Adrenal gland (tissue), 12 donors: Measurements from ENCODE around the gene EPS8L2. TPM values are rescaled to one million over a fixed set of nuclear protein-coding genes. Genes with fewer than 3 reads are reported as not detected.

Experiments used
- DNase-seq, 7 donors: peaks; one replicate each; pipeline ENCODE4 v3.0.0-alpha.2; 2019 to 2020
- H3K27ac ChIP-seq, 5 donors: fragments of 200-600 bp; sonication (generic) in 4 of 5; 1 replicate in 3 of 5; 2 replicates in 2 of 5; pipeline versions ENCODE4 v1.5.1 to v1.8.0; 2016 to 2020; ENCODE audit warnings: mild to moderate bottlenecking in 1 of 5
- H3K27me3 ChIP-seq: fragments of 200-600 bp; 2 replicates; pipeline ENCODE4 v1.8.0; 2021
- H3K36me3 ChIP-seq, 2 donors: fragments of 200-600 bp; replicated peaks in 1 of 2; 1 replicate in 1 of 2; 2 replicates in 1 of 2; pipeline versions ENCODE4 v1.5.1 to v1.8.0; 2018 to 2022
- H3K4me1 ChIP-seq, 2 donors: fragments of 200-600 bp; replicated peaks in 1 of 2; 1 replicate in 1 of 2; 2 replicates in 1 of 2; pipeline versions ENCODE4 v1.5.1 to v1.8.0; 2018 to 2021
- H3K4me3 ChIP-seq, 4 donors: fragments of 200-600 bp; sonication (generic) in 3 of 4; one replicate each; pipeline ENCODE4 v1.5.1; 2016 to 2018
- H3K9me3 ChIP-seq, 3 donors: fragments of 200-600 bp; sonication (generic) in 1 of 3; replicated peaks in 1 of 3; 1 replicate in 2 of 3; 2 replicates in 1 of 3; pipeline versions ENCODE4 v1.5.1 to v1.8.0; 2016 to 2021
- POLR2A ChIP-seq, 2 donors: fragments of 450-650 bp; IDR thresholded peaks; one replicate each; pipeline ENCODE4 v1.6.1; 2017; ENCODE audit warnings: antibody characterized with exemption in 2 of 2, mild to moderate bottlenecking in 2 of 2, moderate library complexity in 1 of 2
- WGBS, 4 donors: extraction: QIAGEN DNeasy Blood & Tissue Kit in 2 of 4; methylation state at CpG; one replicate each; pipeline versions ENCODE4 v1.1.5 to v1.1.7; 2013 to 2017; 5-methylcytosine and 5-hydroxymethylcytosine counted together
- intact Hi-C, 2 donors: fragments of 100-400 bp; cut with DNase I; formaldehyde crosslinking; loops; one replicate each; pipeline versions ENCODE4 v1.14.1 to v1.15.0; 2022 to 2023
- polyA plus RNA-seq, 3 donors: library from polyadenylated mRNA; stranded (reverse); fragments of 200-250 nt in 2 of 3; fragments of 350-450 nt in 1 of 3; fragmentation: Illumina TruSeq in 1 of 3; extraction: RNeasy Lipid Tissue Mini Kit (QIAGEN cat#74804) in 1 of 3; gene quantifications; one replicate each; pipeline ENCODE4 v1.2.3, GENCODE V29; 2013 to 2014
- total RNA-seq, 9 donors: library from RNA; depleted of rRNA in 4 of 9; stranded (reverse); fragments of >200 nt in 4 of 9; fragments of 120-200 nt in 1 of 9; fragmentation: NEBNext Ultra II Directional in 1 of 9; extraction: Animal tissue kit (Norgen Biotek cat#: 25700) in 1 of 9; gene quantifications; one replicate each; pipeline versions ENCODE4 v1.1.0 to v1.2.4, GENCODE V29; 2013 to 2023
- TF ChIP-seq, protein P1 (sequence below), 6 experiments: fragments of 450-650 bp in 4 of 6; fragments of 200-600 bp in 2 of 6; sonication (generic) in 1 of 6; IDR thresholded peaks; 1 replicate in 5 of 6; 2 replicates in 1 of 6; pipeline versions ENCODE4 v1.5.1 to v1.8.0; 2016 to 2021; ENCODE audit warnings: antibody characterized with exemption in 6 of 6, mild to moderate bottlenecking in 2 of 6, moderate library complexity in 1 of 6
- donor health status: healthy with polysubstance abuse.
- donor health status: Bipolar disorder and iron deficiency.
- donor health status: DM: yes; HTN: yes; CAD: no.
- donor health status: DM: no; HTN: no; CAD: no.
- donor health status: DM: no; HTN: no; CAD: no.
- donor health status: DM: yes; HTN: yes; CAD: no.

The EPS8L2 gene
- total and polyA plus RNA-seq, 12 donors, result 2.7 to 57.7 (median 33.0) TPM

DNA sequence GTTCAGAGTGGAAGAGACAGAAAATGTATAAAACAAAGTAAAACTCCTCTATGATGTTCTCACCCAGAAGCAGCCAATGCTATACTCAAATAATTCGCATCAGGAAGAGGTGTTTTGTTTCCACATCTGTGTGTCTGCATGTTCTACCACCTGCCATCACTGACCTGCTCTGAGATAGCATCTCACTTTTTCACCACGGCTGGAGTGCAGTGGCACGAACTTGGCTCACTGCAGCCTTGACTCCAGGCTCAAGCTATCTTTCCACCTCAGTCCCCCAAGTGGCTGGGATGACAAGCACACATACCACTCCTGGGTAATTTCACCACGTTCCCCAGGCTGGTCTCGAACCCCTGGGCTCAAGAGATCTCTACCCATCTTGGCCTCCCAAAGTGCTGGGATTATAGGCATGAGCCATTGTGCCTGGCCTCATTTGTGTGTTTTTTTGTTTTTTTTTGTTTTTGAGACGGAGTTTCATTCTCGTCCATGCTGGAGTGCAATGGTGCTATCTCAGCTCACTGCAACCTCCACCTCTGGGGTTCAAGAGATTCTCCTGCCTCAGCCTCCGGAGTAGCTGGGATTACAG lies 55.6 kb downstream of the EPS8L2 start:
- no peaks in the 10 kb centered on the region for H3K4me1 ChIP-seq
- peaks cover 0 to 81% of the 10 kb centered on the region in 2 donors for H3K36me3 ChIP-seq
- no peak overlapping the region for H3K27ac ChIP-seq
- no peaks in the 10 kb centered on the region for H3K9me3 ChIP-seq
- TF ChIP-seq, protein P1, sequence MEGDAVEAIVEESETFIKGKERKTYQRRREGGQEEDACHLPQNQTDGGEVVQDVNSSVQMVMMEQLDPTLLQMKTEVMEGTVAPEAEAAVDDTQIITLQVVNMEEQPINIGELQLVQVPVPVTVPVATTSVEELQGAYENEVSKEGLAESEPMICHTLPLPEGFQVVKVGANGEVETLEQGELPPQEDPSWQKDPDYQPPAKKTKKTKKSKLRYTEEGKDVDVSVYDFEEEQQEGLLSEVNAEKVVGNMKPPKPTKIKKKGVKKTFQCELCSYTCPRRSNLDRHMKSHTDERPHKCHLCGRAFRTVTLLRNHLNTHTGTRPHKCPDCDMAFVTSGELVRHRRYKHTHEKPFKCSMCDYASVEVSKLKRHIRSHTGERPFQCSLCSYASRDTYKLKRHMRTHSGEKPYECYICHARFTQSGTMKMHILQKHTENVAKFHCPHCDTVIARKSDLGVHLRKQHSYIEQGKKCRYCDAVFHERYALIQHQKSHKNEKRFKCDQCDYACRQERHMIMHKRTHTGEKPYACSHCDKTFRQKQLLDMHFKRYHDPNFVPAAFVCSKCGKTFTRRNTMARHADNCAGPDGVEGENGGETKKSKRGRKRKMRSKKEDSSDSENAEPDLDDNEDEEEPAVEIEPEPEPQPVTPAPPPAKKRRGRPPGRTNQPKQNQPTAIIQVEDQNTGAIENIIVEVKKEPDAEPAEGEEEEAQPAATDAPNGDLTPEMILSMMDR (IDR thresholded peaks at IDR 0.05), result no peak
- no peak for TF ChIP-seq POLR2A (IDR thresholded peaks at IDR 0.05)
- no peaks in the 10 kb centered on the region for H3K27me3 ChIP-seq
- intact Hi-C loops, result no loop called here
- no peak overlapping the region for H3K4me3 ChIP-seq
- 86 to 90% (median 87%) methylated on average over 8 of the region's 8 CpGs for WGBS, 4 donors
- no peak for DNase-seq

DNA sequence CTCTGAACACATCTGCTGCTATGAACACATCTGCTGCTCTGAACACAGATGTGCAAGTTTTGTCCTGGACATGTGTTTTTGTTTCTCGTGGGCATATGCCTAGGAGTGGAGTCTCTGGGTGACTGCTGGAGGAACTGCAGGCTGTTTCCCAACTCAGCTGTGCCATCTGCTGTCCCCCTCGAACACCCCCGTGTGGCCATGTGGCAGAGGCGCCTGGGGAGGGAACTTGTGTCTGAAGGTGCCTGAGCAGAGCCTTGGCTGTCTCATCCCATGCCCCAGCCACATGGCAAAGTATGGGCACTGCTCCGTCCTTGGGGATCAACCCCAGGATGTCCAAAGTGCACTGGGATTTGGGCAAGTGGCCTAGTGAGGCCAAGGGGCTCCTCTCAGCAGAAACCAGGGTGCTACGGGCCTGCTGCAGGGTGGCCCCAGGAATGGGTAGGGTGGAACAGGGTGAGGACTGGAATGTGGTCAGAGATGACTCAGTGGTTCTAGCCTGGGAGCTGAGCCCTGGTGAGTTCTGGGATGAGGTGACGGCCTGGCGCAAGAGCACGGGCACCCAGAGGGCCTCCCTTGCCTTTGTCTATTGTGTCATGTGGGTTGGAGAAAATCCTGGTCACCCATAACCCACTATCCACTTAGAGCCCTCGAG lies 56.5 kb downstream of the EPS8L2 start:
- TF ChIP-seq, protein P1 (IDR thresholded peaks at IDR 0.05), result peak in 4 of 6 experiments; percentile 23 to 52 (median 34)
- TF ChIP-seq POLR2A (IDR thresholded peaks at IDR 0.05), result no peak
- no peaks in the 10 kb centered on the region for H3K9me3 ChIP-seq
- peak overlapping the region in 4 of 5 donors; percentile 23 to 59 (median 47) for H3K27ac ChIP-seq
- DNase-seq, result peak; percentile 40 to 85 (median 76)
- H3K27me3 ChIP-seq, result no peaks in the 10 kb centered on the region
- no peak overlapping the region for H3K4me3 ChIP-seq
- 25 to 48% (median 45%) methylated on average over 2 to 10 of the region's 10 CpGs for WGBS, 4 donors
- no peaks in the 10 kb centered on the region for H3K4me1 ChIP-seq
- intact Hi-C loops, result no loop called here
- peaks cover 0 to 82% of the 10 kb centered on the region in 2 donors for H3K36me3 ChIP-seq

DNA sequence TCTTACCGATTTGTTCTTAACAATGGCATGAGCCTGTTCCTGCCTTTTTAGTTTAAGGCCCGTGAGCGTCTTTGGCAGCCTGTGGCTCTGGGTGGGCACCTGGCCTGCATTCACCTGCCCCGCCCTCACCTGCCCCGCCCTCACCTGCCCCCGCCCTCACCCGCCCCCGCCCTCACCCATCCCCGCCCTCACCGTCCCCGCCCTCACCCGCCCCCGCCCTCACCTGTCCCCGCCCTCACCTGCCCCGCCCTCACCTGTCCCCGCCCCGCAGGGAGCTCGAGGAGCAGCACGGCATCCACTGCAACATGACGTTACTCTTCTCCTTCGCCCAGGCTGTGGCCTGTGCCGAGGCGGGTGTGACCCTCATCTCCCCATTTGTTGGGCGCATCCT lies 57.0 kb downstream of the EPS8L2 start:
- peaks cover 0 to 80% of the 10 kb centered on the region in 2 donors for H3K36me3 ChIP-seq
- intact Hi-C loops, result no loop called here
- TF ChIP-seq, protein P1 (IDR thresholded peaks at IDR 0.05), result no peak
- no peak for TF ChIP-seq POLR2A (IDR thresholded peaks at IDR 0.05)
- WGBS, 4 donors, result 58 to 66% (median 65%) methylated on average over 6 to 24 of the region's 24 CpGs
- no peaks in the 10 kb centered on the region for H3K4me1 ChIP-seq
- no peak overlapping the region for H3K4me3 ChIP-seq
- no peak for DNase-seq
- H3K27me3 ChIP-seq, result no peaks in the 10 kb centered on the region
- no peaks in the 10 kb centered on the region for H3K9me3 ChIP-seq
- peak overlapping the region in 3 of 5 donors; percentile 23 to 59 (median 39) for H3K27ac ChIP-seq

DNA sequence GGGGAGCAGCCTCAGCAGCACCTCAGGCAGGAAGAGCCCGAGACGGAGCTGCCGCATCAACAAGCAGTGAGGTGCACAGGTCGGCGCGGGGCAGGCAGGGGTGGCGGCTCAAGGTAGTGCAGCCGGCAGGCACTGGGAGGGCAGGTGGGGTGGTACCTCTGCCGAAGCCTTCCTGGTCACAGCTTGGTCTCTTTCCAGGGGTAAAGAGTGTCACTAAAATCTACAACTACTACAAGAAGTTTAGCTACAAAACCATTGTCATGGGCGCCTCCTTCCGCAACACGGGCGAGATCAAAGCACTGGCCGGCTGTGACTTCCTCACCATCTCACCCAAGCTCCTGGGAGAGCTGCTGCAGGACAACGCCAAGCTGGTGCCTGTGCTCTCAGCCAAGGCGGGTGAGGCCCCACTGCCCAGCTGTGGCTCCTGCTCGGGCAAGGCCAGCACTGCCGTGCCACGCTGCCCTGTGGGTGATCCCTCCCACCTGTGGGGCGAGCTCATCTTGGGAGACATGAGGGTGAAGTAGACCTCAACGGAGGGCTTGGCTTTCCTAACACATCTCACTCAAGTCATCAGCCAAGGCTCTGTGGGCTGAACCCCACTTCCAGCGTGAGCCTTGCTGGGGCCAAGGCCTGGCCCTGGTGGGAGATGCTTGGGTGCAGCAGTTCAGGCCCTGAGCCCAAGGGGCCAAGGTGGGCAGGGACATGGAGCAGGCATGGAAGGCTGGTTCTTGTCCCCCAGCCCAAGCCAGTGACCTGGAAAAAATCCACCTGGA lies 57.7 kb downstream of the EPS8L2 start:
- no peak for TF ChIP-seq POLR2A (IDR thresholded peaks at IDR 0.05)
- TF ChIP-seq, protein P1 (IDR thresholded peaks at IDR 0.05), result no peak
- H3K4me3 ChIP-seq, result no peak overlapping the region
- peak in 1 of 7 donors; percentile 22 for DNase-seq
- H3K27ac ChIP-seq, result peak overlapping the region in 1 of 5 donors; percentile 59
- intact Hi-C loops, result no loop called here
- peaks cover 0 to 79% of the 10 kb centered on the region in 2 donors for H3K36me3 ChIP-seq
- no peaks in the 10 kb centered on the region for H3K27me3 ChIP-seq
- WGBS, 4 donors, result 89 to 90% (median 89%) methylated on average over 12 to 22 of the region's 22 CpGs
- no peaks in the 10 kb centered on the region for H3K4me1 ChIP-seq
- no peaks in the 10 kb centered on the region for H3K9me3 ChIP-seq
